Measurements from ENCODE around the gene GNAS. TPM values are rescaled to one million over a fixed set of nuclear protein-coding genes. Genes with fewer than 3 reads are reported as not detected.

The GNAS gene
- polyA plus RNA-seq, 1 donor (not counting 4 experiments of a cell fraction or from before 2014, with no cell fraction given): 560 TPM

GRCh38 chr20:58889798-58890517 lies 37.4 kb downstream of the GNAS start:
- peak overlapping the region; percentile 43 to 75 (median 68) for H3K4me3 ChIP-seq (ENCODE audit: control insufficient read depth in 2 of 3, extremely low read depth in 1 of 3, insufficient read depth in 2 of 3, low read depth in 1 of 3, low read length in 3 of 3)
- TF ChIP-seq CTCF (optimal IDR thresholded peaks at IDR 0.05 in 1 of 3, IDR thresholded peaks at IDR 0.05 in 1 of 3, conservative IDR thresholded peaks at IDR 0.05 in 1 of 3; ENCODE audit: extremely low read depth in 1 of 3, insufficient read depth in 2 of 3, low read length in 3 of 3): no peak
- no peak for TF ChIP-seq EZH2 (IDR thresholded peaks at IDR 0.05; ENCODE audit: low read length)
- no peak overlapping the region for H3K27ac ChIP-seq (ENCODE audit: control insufficient read depth, insufficient read depth, low read length)
- H3K9ac ChIP-seq (ENCODE audit: control insufficient read depth, extremely low read depth, insufficient read depth, low read length): peak overlapping the region; percentile 75
- DNase-seq (ENCODE audit: low read depth, low spot score) (no peak), FAIRE-seq (no peak)
- no peaks in the 10 kb centered on the region for H3K36me3 ChIP-seq (ENCODE audit: control insufficient read depth in 2 of 2, extremely low read depth in 1 of 2, insufficient read depth in 2 of 2, low read length in 2 of 2)
- H2AFZ ChIP-seq (ENCODE audit: control insufficient read depth, low read length): peak overlapping the region; percentile 87
- peaks cover 19% of the 10 kb centered on the region for H3K4me1 ChIP-seq (ENCODE audit: control insufficient read depth, extremely low read depth, insufficient read depth, low read length)
- peak overlapping the region; percentile 77 for H3K4me2 ChIP-seq (ENCODE audit: control insufficient read depth, extremely low read depth, insufficient read depth, low read depth, low read length)
- H3K79me2 ChIP-seq (ENCODE audit: control insufficient read depth, insufficient read depth, low read length): peaks cover 38% of the 10 kb centered on the region
- dilution Hi-C loops (cut with MboI; ENCODE audit: extremely low pct_ligation_motif_present, low sequenced_read_pairs): no loop called here
- no peaks in the 10 kb centered on the region for H3K27me3 ChIP-seq (ENCODE audit: control insufficient read depth, extremely low read depth, insufficient read depth, low read length)
- no peaks in the 10 kb centered on the region for H3K9me1 ChIP-seq (ENCODE audit: control insufficient read depth, extremely low read depth, insufficient read depth, low read length)
- peaks cover 9% of the 10 kb centered on the region for H4K20me1 ChIP-seq (ENCODE audit: control insufficient read depth, extremely low read depth, insufficient read depth, low read length)
- H3K9me3 ChIP-seq (ENCODE audit: control insufficient read depth, low read depth, low read length): no peaks in the 10 kb centered on the region

GRCh38 chr20:58890518-58891085 lies 38.1 kb downstream of the GNAS start:
- Histone ChIP-seq H3K36me3 (ENCODE audit: control insufficient read depth in 2 of 2, extremely low read depth in 1 of 2, insufficient read depth in 2 of 2, low read length in 2 of 2) (no peaks in the 10 kb centered on the region), H3K4me1 (ENCODE audit: control insufficient read depth, extremely low read depth, insufficient read depth, low read length) (peaks cover 25% of the 10 kb centered on the region), H3K9ac (ENCODE audit: control insufficient read depth, extremely low read depth, insufficient read depth, low read length) (peak overlapping the region; percentile 75), H3K27me3 (ENCODE audit: control insufficient read depth, extremely low read depth, insufficient read depth, low read length) (no peaks in the 10 kb centered on the region), H2AFZ (ENCODE audit: control insufficient read depth, low read length) (peak overlapping the region; percentile 87), H3K4me3 (ENCODE audit: control insufficient read depth in 2 of 3, extremely low read depth in 1 of 3, insufficient read depth in 2 of 3, low read depth in 1 of 3, low read length in 3 of 3) (peak overlapping the region; percentile 43 to 75 (median 68)), H3K4me2 (ENCODE audit: control insufficient read depth, extremely low read depth, insufficient read depth, low read depth, low read length) (peak overlapping the region; percentile 77), H3K9me3 (ENCODE audit: control insufficient read depth, low read depth, low read length) (no peaks in the 10 kb centered on the region), H3K9me1 (ENCODE audit: control insufficient read depth, extremely low read depth, insufficient read depth, low read length) (no peaks in the 10 kb centered on the region), H3K27ac (ENCODE audit: control insufficient read depth, insufficient read depth, low read length) (peak overlapping the region; percentile 49), H3K79me2 (ENCODE audit: control insufficient read depth, insufficient read depth, low read length) (peaks cover 44% of the 10 kb centered on the region), H4K20me1 (ENCODE audit: control insufficient read depth, extremely low read depth, insufficient read depth, low read length) (peaks cover 12% of the 10 kb centered on the region)
- no peak for TF ChIP-seq EZH2 (IDR thresholded peaks at IDR 0.05; ENCODE audit: low read length)
- no peak for TF ChIP-seq CTCF (optimal IDR thresholded peaks at IDR 0.05 in 1 of 3, IDR thresholded peaks at IDR 0.05 in 1 of 3, conservative IDR thresholded peaks at IDR 0.05 in 1 of 3; ENCODE audit: extremely low read depth in 1 of 3, insufficient read depth in 2 of 3, low read length in 3 of 3)
- DNase-seq (ENCODE audit: low read depth, low spot score) (no peak), FAIRE-seq (no peak)
- dilution Hi-C loops (cut with MboI; ENCODE audit: extremely low pct_ligation_motif_present, low sequenced_read_pairs): no loop called here

Measured in keratinocyte (primary cell).